GM21526 (cell line): ENCODE results near the gene FEM1B.

Experiments used
- ATAC-seq: cut with Tn5 transposase; IDR thresholded peaks from one replicate; pipeline ENCODE4 v1.9.1; 2021; ENCODE audit warnings: moderate library complexity; ENCODE audit not compliant: unreplicated experiment, low FRiP score

The FEM1B gene

GRCh38 chr15:68304589-68305337, 27.2 kb downstream of the FEM1B start:
- no peak for ATAC-seq

GRCh38 chr15:68305420-68305871, 27.9 kb downstream of the FEM1B start:
- no peak for ATAC-seq

GRCh38 chr15:68307131-68307928, 29.8 kb downstream of the FEM1B start:
- no peak for ATAC-seq

- ATAC-seq, result no peak
Measured at GRCh38 chr15:68309024-68309423, 31.5 kb downstream of the FEM1B start.

GRCh38 chr15:68310178-68310803, 32.7 kb downstream of the FEM1B start:
- no peak for ATAC-seq

GRCh38 chr15:68310804-68311463, 33.4 kb downstream of the FEM1B start:
- no peak for ATAC-seq

- ATAC-seq, result no peak
Measured at GRCh38 chr15:68311464-68311835, 33.9 kb downstream of the FEM1B start.

GRCh38 chr15:68311859-68312557, 34.5 kb downstream of the FEM1B start:
- no peak for ATAC-seq

- ATAC-seq, result no peak
Measured at GRCh38 chr15:68312701-68313204, 35.2 kb downstream of the FEM1B start.

GRCh38 chr15:68313501-68314410, 36.2 kb downstream of the FEM1B start:
- no peak for ATAC-seq

GRCh38 chr15:68314563-68314962, 37.0 kb downstream of the FEM1B start:
- ATAC-seq, result no peak

GRCh38 chr15:68315035-68315434, 37.5 kb downstream of the FEM1B start:
- ATAC-seq, result no peak

GRCh38 chr15:68315495-68316031, 38.0 kb downstream of the FEM1B start:
- ATAC-seq, result no peak

GRCh38 chr15:68316061-68316804, 38.7 kb downstream of the FEM1B start:
- no peak for ATAC-seq

GRCh38 chr15:68317281-68318007, 39.9 kb downstream of the FEM1B start:
- ATAC-seq, result no peak

- no peak for ATAC-seq
Measured at GRCh38 chr15:68318008-68318835, 40.7 kb downstream of the FEM1B start.
